GM12878 (cell line): ENCODE data around the gene ST3GAL5. TPM values are rescaled to one million over a fixed set of nuclear protein-coding genes. Genes with fewer than 3 reads are reported as not detected.

Experiments
- ATF2 ChIP-seq: IDR thresholded peaks from 2 replicates; pipeline ENCODE4 v1.6.1; 2012; ENCODE audit warnings: low read length, inconsistent platforms
- ATF7 ChIP-seq: fragments of 450-650 bp; IDR thresholded peaks from 2 replicates; pipeline ENCODE4 v1.6.1; 2016; ENCODE audit warnings: low read depth, mild to moderate bottlenecking
- BACH1 ChIP-seq: fragments of 450-650 bp; IDR thresholded peaks from 2 replicates; pipeline ENCODE4 v1.6.1; 2017; ENCODE audit warnings: mild to moderate bottlenecking, borderline replicate concordance
- CBX3 ChIP-seq: fragments of 200-600 bp; sonication (generic); IDR thresholded peaks from 2 replicates; pipeline ENCODE4 v1.6.1; 2016; ENCODE audit warnings: low read depth, borderline replicate concordance
- CREM ChIP-seq: IDR thresholded peaks from 2 replicates; pipeline ENCODE4 v1.6.1; 2014; ENCODE audit warnings: antibody characterized with exemption, low read depth
- IRF3 ChIP-seq: fragments of 450-650 bp; IDR thresholded peaks from 2 replicates; pipeline ENCODE4 v1.6.1; 2014; ENCODE audit warnings: mild to moderate bottlenecking
- IRF5 ChIP-seq: fragments of 450-650 bp; IDR thresholded peaks from 2 replicates; pipeline ENCODE4 v1.6.1; 2017; ENCODE audit warnings: borderline replicate concordance
- JUND ChIP-seq: IDR thresholded peaks from 2 replicates; pipeline ENCODE4 v1.6.1; 2012; ENCODE audit warnings: low read depth, mild to moderate bottlenecking, low read length, improper control_type of control experiment, moderate library complexity
- KDM1A ChIP-seq: fragments of 200-600 bp; sonication (generic); IDR thresholded peaks from 2 replicates; pipeline ENCODE4 v1.6.1; 2016; ENCODE audit warnings: borderline replicate concordance
- NFXL1 ChIP-seq: fragments of 450-650 bp; IDR thresholded peaks from 2 replicates; pipeline ENCODE4 v1.6.1; 2017; ENCODE audit warnings: antibody characterized with exemption, mild to moderate bottlenecking, borderline replicate concordance
- POLR2AphosphoS2 ChIP-seq: IDR thresholded peaks from 2 replicates; pipeline ENCODE4 v1.6.1; 2011; ENCODE audit warnings: low read depth, mild to moderate bottlenecking, low read length, improper control_type of control experiment, moderate library complexity
- RELA ChIP-seq: fragments of 450-650 bp; IDR thresholded peaks from 2 replicates; pipeline ENCODE4 v1.8.0; 2014; ENCODE audit warnings: borderline replicate concordance; ENCODE audit not compliant: partially characterized antibody
- SKIL ChIP-seq: fragments of 450-650 bp; IDR thresholded peaks from 2 replicates; pipeline ENCODE4 v1.6.1; 2017; ENCODE audit warnings: mild to moderate bottlenecking, low read depth, inconsistent platforms; ENCODE audit not compliant: poor library complexity, severe bottlenecking
- SUPT20H ChIP-seq: IDR thresholded peaks from 2 replicates; pipeline ENCODE4 v1.6.1; 2011; ENCODE audit warnings: low read depth, mild to moderate bottlenecking, low read length, moderate library complexity, borderline replicate concordance; ENCODE audit not compliant: control insufficient read depth
- ZSCAN29 ChIP-seq: fragments of 450-650 bp; IDR thresholded peaks from 2 replicates; pipeline ENCODE4 v1.6.1; 2017; ENCODE audit warnings: mild to moderate bottlenecking, moderate library complexity
- polyA plus RNA-seq, 11 experiments: library from polyadenylated mRNA; depleted of rRNA in 4 of 11; unstranded in 6 of 11; stranded (reverse) in 5 of 11; fragments of >200 nt; fragmentation: Nextera tagmentation in 4 of 11; fragmentation: Illumina TruSeq in 1 of 11; extraction: Ambion mirVana in 4 of 11; extraction: Trizol in 1 of 11; gene quantifications; 1 replicate in 1 of 11; 2 replicates in 10 of 11; pipeline versions ENCODE4 v1.2.1 to v1.2.3, GENCODE V29; 2011 to 2016; ENCODE audit warnings: inconsistent platforms in 2 of 11, missing spikeins in 2 of 11, low read depth in 1 of 11
- total RNA-seq, 4 experiments: library from RNA; depleted of rRNA in 3 of 4; stranded (reverse); fragments of >200 nt in 3 of 4; fragmentation: Illumina TruSeq in 1 of 4; extraction: Trizol in 1 of 4; gene quantifications; 2 replicates each; pipeline versions ENCODE4 v1.2.1 to v1.2.3, GENCODE V29; 2013 to 2021

The ST3GAL5 gene
- total and polyA plus RNA-seq, 10 of the 15 experiments (the other 5 are each of a cell fraction or from before 2014, with no cell fraction given) = 5.2 to 60.9 (median 10.2) TPM

- peak; percentile 56; the same call in 1 of the 2 replicates for TF ChIP-seq CREM
- peak; percentile 11; the same call in 1 of the 2 replicates for TF ChIP-seq ATF7
- no peak for TF ChIP-seq BACH1
- TF ChIP-seq ATF2 = peak; percentile 56; the same call in 1 of the 2 replicates
- no peak for TF ChIP-seq ZSCAN29
- TF ChIP-seq POLR2AphosphoS2 = no peak
- TF ChIP-seq JUND = no peak
- peak; percentile 19 for TF ChIP-seq SKIL
- no peak for TF ChIP-seq IRF3
- TF ChIP-seq NFXL1 = no peak
- no peak for TF ChIP-seq RELA
- no peak for TF ChIP-seq KDM1A
- no peak for TF ChIP-seq CBX3
- TF ChIP-seq SUPT20H = no peak
- TF ChIP-seq IRF5 = no peak
These were observed 57.1 kb downstream of the ST3GAL5 start (continued) for GRCh38 chr2:85831735-85832134.
